GM21526 (cell line): Measurements from ENCODE around the gene IER2.
"Not testable (repeated sequence)": the region's sequence is repeated elsewhere in the genome, so short reads cannot be mapped to it uniquely, and the experiment has no call there.

Experiments used
- ATAC-seq: cut with Tn5 transposase; IDR thresholded peaks from one replicate; pipeline ENCODE4 v1.9.1; 2021; ENCODE audit warnings: moderate library complexity; ENCODE audit not compliant: unreplicated experiment, low FRiP score

IER2 gene

GRCh38 chr19:13162724-13163608 lies 12.8 kb downstream of the IER2 start:
- peak; percentile 47 for ATAC-seq

GRCh38 chr19:13163609-13164342 lies 13.6 kb downstream of the IER2 start:
- no peak for ATAC-seq

- ATAC-seq, result no peak
Observed at GRCh38 chr19:13164343-13165161, 14.3 kb downstream of the IER2 start.

- no peak for ATAC-seq
Observed at GRCh38 chr19:13165162-13165997, 15.2 kb downstream of the IER2 start.

GRCh38 chr19:13166151-13166550 lies 15.9 kb downstream of the IER2 start:
- ATAC-seq, result not testable (repeated sequence)

- no peak for ATAC-seq
Observed at GRCh38 chr19:13169769-13170168, 19.6 kb downstream of the IER2 start.

GRCh38 chr19:13171146-13171545 lies 20.9 kb downstream of the IER2 start:
- ATAC-seq, result no peak

GRCh38 chr19:13172346-13173138 lies 22.3 kb downstream of the IER2 start:
- ATAC-seq, result no peak

GRCh38 chr19:13173139-13173737 lies 23.0 kb downstream of the IER2 start:
- no peak for ATAC-seq

- no peak for ATAC-seq
Observed at GRCh38 chr19:13176345-13176744, 26.1 kb downstream of the IER2 start.

- not testable (repeated sequence) for ATAC-seq
Observed at GRCh38 chr19:13177584-13177983, 27.4 kb downstream of the IER2 start.

GRCh38 chr19:13178291-13178690 lies 28.1 kb downstream of the IER2 start:
- not testable (repeated sequence) for ATAC-seq

- no peak for ATAC-seq
Observed at GRCh38 chr19:13181747-13182388, 31.7 kb downstream of the IER2 start.

GRCh38 chr19:13184926-13185325 lies 34.7 kb downstream of the IER2 start:
- ATAC-seq, result not testable (repeated sequence)

GRCh38 chr19:13185763-13186657 lies 35.8 kb downstream of the IER2 start:
- not testable (repeated sequence) for ATAC-seq

GRCh38 chr19:13186688-13187087 lies 36.5 kb downstream of the IER2 start:
- not testable (repeated sequence) for ATAC-seq

GRCh38 chr19:13187419-13187818 lies 37.2 kb downstream of the IER2 start:
- ATAC-seq, result no peak
